HUES64 (cell line): ENCODE measurements around the gene PDE6B.

Experiments
- H3K27ac ChIP-seq: 2 replicates; pipeline ENCODE4 v1.7.0; 2013; ENCODE audit warnings: low read depth, low read length, inconsistent platforms
- H3K27me3 ChIP-seq: 2 replicates; pipeline ENCODE4 v1.6.1; 2013; ENCODE audit warnings: mild to moderate bottlenecking, low read length; ENCODE audit not compliant: insufficient read depth
- H3K36me3 ChIP-seq: 2 replicates; pipeline ENCODE4 v1.6.1; 2013; ENCODE audit warnings: mild to moderate bottlenecking, low read length; ENCODE audit not compliant: insufficient read depth
- H3K4me1 ChIP-seq: 2 replicates; pipeline ENCODE4 v1.6.1; 2013; ENCODE audit warnings: mild to moderate bottlenecking, low read length, moderate library complexity; ENCODE audit not compliant: insufficient read depth
- H3K4me3 ChIP-seq: 2 replicates; pipeline ENCODE4 v1.5.1; 2013; ENCODE audit warnings: mild to moderate bottlenecking, low read length, moderate library complexity
- H3K9ac ChIP-seq: 2 replicates; pipeline ENCODE4 v1.6.1; 2013; ENCODE audit warnings: mild to moderate bottlenecking, low read depth, low read length
- H3K9me3 ChIP-seq: 2 replicates; pipeline ENCODE4 v1.6.1; 2013; ENCODE audit warnings: low read depth, low read length; ENCODE audit not compliant: insufficient read depth
- WGBS: fragments of 150-250, 120-280 bp; methylation state at CpG from one replicate; pipeline ENCODE4 v1.1.7; 2013; ENCODE audit warnings: missing lambda C conversion rate; 5-methylcytosine and 5-hydroxymethylcytosine counted together

PDE6B gene

GRCh38 chr4:626201-627091, 1.1 kb downstream of the PDE6B start:
- Histone ChIP-seq H3K9ac (no peak overlapping the region), H3K36me3 (no peaks in the 10 kb centered on the region), H3K27ac (no peak overlapping the region), H3K4me3 (no peak overlapping the region), H3K4me1 (peaks cover 9% of the 10 kb centered on the region), H3K27me3 (no peaks in the 10 kb centered on the region), H3K9me3 (no peaks in the 10 kb centered on the region)
- WGBS, result 88% methylated on average over 20 of the region's 20 CpGs

GRCh38 chr4:627347-628125, 2.2 kb downstream of the PDE6B start:
- Histone ChIP-seq H3K4me1 (peaks cover 9% of the 10 kb centered on the region), H3K36me3 (no peaks in the 10 kb centered on the region), H3K27ac (no peak overlapping the region), H3K9ac (no peak overlapping the region), H3K4me3 (no peak overlapping the region), H3K9me3 (no peaks in the 10 kb centered on the region), H3K27me3 (no peaks in the 10 kb centered on the region)
- 87% methylated on average over 14 of the region's 15 CpGs for WGBS

- Histone ChIP-seq H3K4me3 (no peak overlapping the region), H3K36me3 (no peaks in the 10 kb centered on the region)
- 92% methylated on average over 17 of the region's 17 CpGs for WGBS
Observed at GRCh38 chr4:628311-628741, 3.0 kb downstream of the PDE6B start.

GRCh38 chr4:628821-629635, 3.7 kb downstream of the PDE6B start:
- H3K9me3 ChIP-seq, result no peaks in the 10 kb centered on the region
- H3K9ac ChIP-seq, result no peak overlapping the region
- no peak overlapping the region for H3K27ac ChIP-seq
- peaks cover 9% of the 10 kb centered on the region for H3K4me1 ChIP-seq
- no peak overlapping the region for H3K4me3 ChIP-seq
- no peaks in the 10 kb centered on the region for H3K36me3 ChIP-seq
- 94% methylated on average over 27 of the region's 27 CpGs for WGBS
- H3K27me3 ChIP-seq, result no peaks in the 10 kb centered on the region

More at GRCh38 chr4:628311-628741, 3.0 kb downstream of the PDE6B start:
- Histone ChIP-seq H3K9ac (no peak overlapping the region), H3K27me3 (no peaks in the 10 kb centered on the region), H3K27ac (no peak overlapping the region), H3K9me3 (no peaks in the 10 kb centered on the region), H3K4me1 (peaks cover 9% of the 10 kb centered on the region)

DNA sequence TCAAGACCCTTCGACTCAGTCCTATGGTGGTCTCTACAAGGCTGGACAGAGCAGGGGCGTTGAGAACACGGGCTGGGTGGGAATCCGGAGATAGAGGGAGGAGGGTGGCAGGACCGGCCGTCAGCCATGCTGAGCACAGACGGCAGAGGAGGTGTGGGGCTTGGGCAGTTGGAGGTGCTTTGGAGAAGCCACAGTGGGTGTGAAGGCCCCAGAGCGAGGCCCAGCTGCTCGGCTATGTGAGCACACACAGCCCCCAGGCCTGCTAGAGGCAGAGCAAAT, 4.2 kb downstream of the PDE6B start:
- no peak overlapping the region for H3K4me3 ChIP-seq
- no peaks in the 10 kb centered on the region for H3K27me3 ChIP-seq
- no peaks in the 10 kb centered on the region for H3K36me3 ChIP-seq
- WGBS, result 90% methylated on average over 9 of the region's 9 CpGs
- H3K9ac ChIP-seq, result no peak overlapping the region
- H3K9me3 ChIP-seq, result no peaks in the 10 kb centered on the region
- H3K4me1 ChIP-seq, result peaks cover 9% of the 10 kb centered on the region
- H3K27ac ChIP-seq, result no peak overlapping the region

- H3K27ac ChIP-seq, result no peak overlapping the region
- WGBS, result 85% methylated on average over 20 of the region's 20 CpGs
- no peak overlapping the region for H3K9ac ChIP-seq
- H3K9me3 ChIP-seq, result no peaks in the 10 kb centered on the region
- H3K27me3 ChIP-seq, result no peaks in the 10 kb centered on the region
- H3K4me1 ChIP-seq, result peaks cover 5% of the 10 kb centered on the region
- H3K36me3 ChIP-seq, result no peaks in the 10 kb centered on the region
- no peak overlapping the region for H3K4me3 ChIP-seq
Observed at GRCh38 chr4:629915-630641, 4.7 kb downstream of the PDE6B start.

DNA sequence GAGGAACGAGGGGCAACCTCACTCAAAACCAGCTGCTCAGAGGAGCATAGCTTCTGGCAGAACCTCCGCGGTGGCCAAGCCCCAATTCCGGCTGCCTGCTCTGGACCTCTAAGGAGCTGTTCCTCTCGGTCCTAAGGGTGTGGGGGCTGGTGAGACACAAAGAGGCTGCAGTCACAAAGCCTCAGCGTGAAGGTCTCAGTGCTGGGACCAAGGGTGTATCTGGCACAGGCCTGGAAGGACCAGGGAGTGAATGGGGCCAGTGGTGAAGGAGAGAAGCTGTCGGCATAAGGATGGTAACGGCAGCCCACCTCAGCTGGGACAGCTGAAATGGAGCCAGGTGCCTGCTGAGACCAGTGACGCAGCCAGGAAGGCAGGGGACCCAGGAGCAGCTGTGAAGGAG, 5.3 kb downstream of the PDE6B start:
- 92% methylated on average over 9 of the region's 9 CpGs for WGBS
- Histone ChIP-seq H3K36me3 (no peaks in the 10 kb centered on the region), H3K9me3 (no peaks in the 10 kb centered on the region), H3K4me1 (no peaks in the 10 kb centered on the region), H3K4me3 (no peak overlapping the region), H3K27me3 (no peaks in the 10 kb centered on the region), H3K9ac (no peak overlapping the region), H3K27ac (no peak overlapping the region)

GRCh38 chr4:632196-632790, 6.9 kb downstream of the PDE6B start:
- Histone ChIP-seq H3K9ac (no peak overlapping the region), H3K27me3 (no peaks in the 10 kb centered on the region), H3K9me3 (no peaks in the 10 kb centered on the region), H3K4me1 (no peaks in the 10 kb centered on the region), H3K36me3 (no peaks in the 10 kb centered on the region), H3K4me3 (no peak overlapping the region), H3K27ac (no peak overlapping the region)
- WGBS, result 90% methylated on average over 16 of the region's 16 CpGs

DNA sequence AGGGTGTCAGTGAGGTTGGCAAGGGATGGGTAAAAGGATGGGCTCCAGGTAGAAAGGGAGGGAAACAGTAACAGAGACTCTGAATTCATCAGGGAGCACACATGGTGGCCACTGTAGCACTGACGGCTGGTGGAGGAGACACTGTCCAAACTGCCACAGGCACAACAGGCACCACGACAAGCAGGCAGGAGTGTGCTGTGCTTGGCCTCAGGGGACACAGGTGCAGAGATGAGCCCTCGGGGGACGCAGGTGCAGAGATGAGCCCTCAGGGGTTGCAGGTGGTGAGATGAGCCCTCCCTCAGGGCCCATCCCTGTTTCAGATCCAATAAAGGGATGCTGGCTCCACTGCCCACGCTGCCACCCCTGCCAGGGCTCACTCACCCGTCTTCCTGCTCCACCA, 7.6 kb downstream of the PDE6B start:
- no peaks in the 10 kb centered on the region for H3K36me3 ChIP-seq
- 84% methylated on average over 6 of the region's 6 CpGs for WGBS
- H3K9ac ChIP-seq, result no peak overlapping the region
- no peaks in the 10 kb centered on the region for H3K4me1 ChIP-seq
- H3K9me3 ChIP-seq, result no peaks in the 10 kb centered on the region
- no peaks in the 10 kb centered on the region for H3K27me3 ChIP-seq
- no peak overlapping the region for H3K27ac ChIP-seq
- no peak overlapping the region for H3K4me3 ChIP-seq

DNA sequence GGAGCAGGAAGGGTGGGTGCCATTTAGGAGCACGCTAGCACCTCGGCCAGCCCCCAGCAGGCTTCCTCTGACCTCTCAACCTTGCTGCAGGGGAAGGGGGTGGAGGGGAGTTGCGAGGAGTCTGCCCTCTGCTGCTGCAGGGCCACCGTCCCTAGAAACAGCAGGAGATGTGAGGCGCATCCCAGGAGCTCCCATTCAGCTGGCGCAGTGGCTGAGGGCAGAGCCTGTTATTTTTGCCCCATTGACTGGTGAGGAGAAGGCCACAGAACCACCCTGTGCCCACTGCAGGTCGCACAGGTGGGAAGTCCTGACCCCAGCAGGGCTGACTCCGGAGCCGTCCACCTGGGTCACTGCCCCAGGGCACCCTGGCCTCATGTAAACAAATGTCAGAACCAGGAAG, 8.0 kb downstream of the PDE6B start:
- H3K4me1 ChIP-seq, result no peaks in the 10 kb centered on the region
- no peaks in the 10 kb centered on the region for H3K27me3 ChIP-seq
- no peaks in the 10 kb centered on the region for H3K9me3 ChIP-seq
- H3K9ac ChIP-seq, result no peak overlapping the region
- WGBS, result 80% methylated on average over 9 of the region's 9 CpGs
- no peak overlapping the region for H3K4me3 ChIP-seq
- no peak overlapping the region for H3K27ac ChIP-seq
- no peaks in the 10 kb centered on the region for H3K36me3 ChIP-seq
